ENCODE measurements around the gene RITA1. TPM values are rescaled to one million over a fixed set of nuclear protein-coding genes. Genes with fewer than 3 reads are reported as not detected.

The RITA1 gene
- total RNA-seq, result 10 to 100 TPM; 14.7 to 21.7 (median 16.9) TPM

GRCh38 chr12:113185180-113186032 lies at the start of gene RITA1, which contains the start of gene DDX54:
RITA1 (plus strand) TSS chr12:113185721; CDS start chr12:113186747, 1,026 bp downstream.
DDX54 (minus strand) TSS chr12:113185478; CDS start chr12:113185451, 27 bp downstream.
- H3K4me1 ChIP-seq, result peaks cover 45% of the 10 kb centered on the region
- TF ChIP-seq POLR2A (IDR thresholded peaks at IDR 0.05) (peak in 1 of 2 donors; percentile 60), EP300 (IDR thresholded peaks at IDR 0.05) (no peak), POLR2AphosphoS5 (IDR thresholded peaks at IDR 0.05) (peak in 2 of 3 donors; percentile 79 to 90)

GRCh38 chr12:113136128-113136989 lies 49.2 kb upstream of the RITA1 start:
- Histone ChIP-seq H3K36me3 (no peaks in the 10 kb centered on the region), H3K27me3 (peaks cover 37% of the 10 kb centered on the region), H3K27ac (peak overlapping the region; percentile 73), H3K9me3 (no peaks in the 10 kb centered on the region), H3K4me3 (peak overlapping the region; percentile 41), H3K4me1 (peaks cover 18% of the 10 kb centered on the region)
- no peak for TF ChIP-seq POLR2A (IDR thresholded peaks at IDR 0.05)
- TF ChIP-seq POLR2AphosphoS5 (IDR thresholded peaks at IDR 0.05), result no peak
- no peak for TF ChIP-seq CTCF (IDR thresholded peaks at IDR 0.05)
- no peak for TF ChIP-seq EP300 (IDR thresholded peaks at IDR 0.05)
- no peak for DNase-seq (ENCODE audit: low spot score in 2 of 2)
- 32% methylated on average over 20 of the region's 21 CpGs for WGBS

More at GRCh38 chr12:113185180-113186032, at the start of gene RITA1, which contains the start of gene DDX54:
- peak within 1 kb of the TSS; percentile 99 for H3K4me3 ChIP-seq
- WGBS, result under 1% methylated on average over 52 of the region's 89 CpGs
- peaks cover 9% of the 10 kb centered on the region for H3K36me3 ChIP-seq
- peak within 1 kb of the TSS; percentile 99 for H3K27ac ChIP-seq
- peak; percentile 88 to 89 for DNase-seq (ENCODE audit: low spot score in 2 of 2)
- no peaks in the 10 kb centered on the region for H3K9me3 ChIP-seq
- H3K27me3 ChIP-seq, result no peaks in the 10 kb centered on the region

- DNase-seq (ENCODE audit: low spot score in 2 of 2), result no peak
- H3K4me3 ChIP-seq, result no peak overlapping the region
- H3K27me3 ChIP-seq, result peaks cover 37% of the 10 kb centered on the region
- WGBS, result 64% methylated on average over 6 of the region's 6 CpGs
- TF ChIP-seq EP300 (IDR thresholded peaks at IDR 0.05) (no peak), POLR2A (IDR thresholded peaks at IDR 0.05) (no peak), CTCF (IDR thresholded peaks at IDR 0.05) (no peak), POLR2AphosphoS5 (IDR thresholded peaks at IDR 0.05) (no peak)
- peaks cover 23% of the 10 kb centered on the region for H3K4me1 ChIP-seq
- H3K27ac ChIP-seq, result peak overlapping the region; percentile 73
- no peaks in the 10 kb centered on the region for H3K36me3 ChIP-seq
- H3K9me3 ChIP-seq, result no peaks in the 10 kb centered on the region
Observed at GRCh38 chr12:113136990-113137511, 48.5 kb upstream of the RITA1 start.

- WGBS, result 82% methylated on average over 11 of the region's 12 CpGs
- no peak for DNase-seq (ENCODE audit: low spot score in 2 of 2)
- no peak overlapping the region for H3K4me3 ChIP-seq
- H3K27me3 ChIP-seq, result peaks cover 32% of the 10 kb centered on the region
- peaks cover 28% of the 10 kb centered on the region for H3K4me1 ChIP-seq
- no peaks in the 10 kb centered on the region for H3K36me3 ChIP-seq
- H3K9me3 ChIP-seq, result no peaks in the 10 kb centered on the region
- TF ChIP-seq EP300 (IDR thresholded peaks at IDR 0.05), result no peak
- no peak for TF ChIP-seq POLR2A (IDR thresholded peaks at IDR 0.05)
- TF ChIP-seq CTCF (IDR thresholded peaks at IDR 0.05), result no peak
- no peak for TF ChIP-seq POLR2AphosphoS5 (IDR thresholded peaks at IDR 0.05)
- no peak overlapping the region for H3K27ac ChIP-seq
Observed at GRCh38 chr12:113137861-113138783, 47.4 kb upstream of the RITA1 start.

Data from suprapubic skin (tissue), 4 donors.